Measurements from ENCODE around the gene COX7B2.

DNA sequence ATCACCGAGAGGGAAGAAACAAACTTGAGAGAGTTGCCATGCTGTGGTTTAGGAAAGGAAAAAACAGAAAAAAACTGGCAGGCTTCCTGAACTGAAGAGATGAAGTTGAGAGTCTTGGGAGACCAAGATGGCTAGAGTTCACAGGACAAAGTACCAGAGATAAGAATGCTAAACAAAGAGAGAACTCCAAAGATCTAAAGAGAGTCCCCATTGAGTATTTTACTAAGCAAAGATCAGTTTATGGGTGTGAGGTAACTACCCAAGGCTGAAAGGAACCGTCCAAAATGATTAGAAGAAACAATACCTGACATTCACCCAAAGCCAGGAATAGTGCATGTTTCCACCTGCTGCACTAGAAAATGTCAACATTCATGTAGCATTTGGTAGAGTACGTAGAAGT, 21.8 kb upstream of the COX7B2 start:
- no peak for TF ChIP-seq SAFB2 (IDR thresholded peaks at IDR 0.05; ENCODE audit: borderline replicate concordance, low read depth, low read length, severe bottlenecking)
- TF ChIP-seq ZNF146 (CRISPR knock-in tag; IDR thresholded peaks at IDR 0.05; ENCODE audit: unreplicated experiment) = no peak
- TF ChIP-seq ZKSCAN8 (CRISPR knock-in tag; IDR thresholded peaks at IDR 0.05) = no peak
- no peak for TF ChIP-seq FOS (IDR thresholded peaks at IDR 0.05; ENCODE audit: extremely low read depth, insufficient read length)
- TF ChIP-seq KDM1A (IDR thresholded peaks at IDR 0.05) = no peak
- TF ChIP-seq OTX1 (CRISPR knock-in tag; IDR thresholded peaks at IDR 0.05) = no peak
- TF ChIP-seq, protein P1, sequence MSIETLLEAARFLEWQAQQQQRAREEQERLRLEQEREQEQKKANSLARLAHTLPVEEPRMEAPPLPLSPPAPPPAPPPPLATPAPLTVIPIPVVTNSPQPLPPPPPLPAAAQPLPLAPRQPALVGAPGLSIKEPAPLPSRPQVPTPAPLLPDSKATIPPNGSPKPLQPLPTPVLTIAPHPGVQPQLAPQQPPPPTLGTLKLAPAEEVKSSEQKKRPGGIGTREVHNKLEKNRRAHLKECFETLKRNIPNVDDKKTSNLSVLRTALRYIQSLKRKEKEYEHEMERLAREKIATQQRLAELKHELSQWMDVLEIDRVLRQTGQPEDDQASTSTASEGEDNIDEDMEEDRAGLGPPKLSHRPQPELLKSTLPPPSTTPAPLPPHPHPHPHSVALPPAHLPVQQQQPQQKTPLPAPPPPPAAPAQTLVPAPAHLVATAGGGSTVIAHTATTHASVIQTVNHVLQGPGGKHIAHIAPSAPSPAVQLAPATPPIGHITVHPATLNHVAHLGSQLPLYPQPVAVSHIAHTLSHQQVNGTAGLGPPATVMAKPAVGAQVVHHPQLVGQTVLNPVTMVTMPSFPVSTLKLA (conservative IDR thresholded peaks at IDR 0.05) = no peak
- TF ChIP-seq NR1H2 (CRISPR knock-in tag; IDR thresholded peaks at IDR 0.05) = no peak
- TF ChIP-seq KAT2B (IDR thresholded peaks at IDR 0.05; ENCODE audit: low read depth, low read length) = no peak
- no peak for TF ChIP-seq STAT5A (IDR thresholded peaks at IDR 0.05; ENCODE audit: borderline replicate concordance, low read length)
- TF ChIP-seq HDAC1 (IDR thresholded peaks at IDR 0.05) = no peak
- TF ChIP-seq RFX5 (IDR thresholded peaks at IDR 0.05; ENCODE audit: low read depth, low read length) = no peak
- TF ChIP-seq, protein P2, sequence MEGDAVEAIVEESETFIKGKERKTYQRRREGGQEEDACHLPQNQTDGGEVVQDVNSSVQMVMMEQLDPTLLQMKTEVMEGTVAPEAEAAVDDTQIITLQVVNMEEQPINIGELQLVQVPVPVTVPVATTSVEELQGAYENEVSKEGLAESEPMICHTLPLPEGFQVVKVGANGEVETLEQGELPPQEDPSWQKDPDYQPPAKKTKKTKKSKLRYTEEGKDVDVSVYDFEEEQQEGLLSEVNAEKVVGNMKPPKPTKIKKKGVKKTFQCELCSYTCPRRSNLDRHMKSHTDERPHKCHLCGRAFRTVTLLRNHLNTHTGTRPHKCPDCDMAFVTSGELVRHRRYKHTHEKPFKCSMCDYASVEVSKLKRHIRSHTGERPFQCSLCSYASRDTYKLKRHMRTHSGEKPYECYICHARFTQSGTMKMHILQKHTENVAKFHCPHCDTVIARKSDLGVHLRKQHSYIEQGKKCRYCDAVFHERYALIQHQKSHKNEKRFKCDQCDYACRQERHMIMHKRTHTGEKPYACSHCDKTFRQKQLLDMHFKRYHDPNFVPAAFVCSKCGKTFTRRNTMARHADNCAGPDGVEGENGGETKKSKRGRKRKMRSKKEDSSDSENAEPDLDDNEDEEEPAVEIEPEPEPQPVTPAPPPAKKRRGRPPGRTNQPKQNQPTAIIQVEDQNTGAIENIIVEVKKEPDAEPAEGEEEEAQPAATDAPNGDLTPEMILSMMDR (IDR thresholded peaks at IDR 0.05 in 2 of 3, conservative IDR thresholded peaks at IDR 0.05 in 1 of 3; ENCODE audit: insufficient read depth in 2 of 3, low read depth in 1 of 3, low read length in 3 of 3) = no peak
